Hematopoietic multipotent progenitor cell (in vitro differentiated cells): ENCODE data around the gene GPR32. TPM values are rescaled to one million over a fixed set of nuclear protein-coding genes. Genes with fewer than 3 reads are reported as not detected.
"Not testable (repeated sequence)": the region's sequence is repeated elsewhere in the genome, so short reads cannot be mapped to it uniquely, and the experiment has no call there.

Experiments used
- DNase-seq, 3 donors: peaks; one replicate each; pipeline ENCODE4 v3.0.0-alpha.2; 2011 to 2015; ENCODE audit warnings: low read depth in 2 of 3, low spot score in 2 of 3
- total RNA-seq: library from RNA; depleted of rRNA; stranded (reverse); fragments of >200 nt; gene quantifications from one replicate; pipeline ENCODE4 v1.2.3, GENCODE V29; 2012

The GPR32 gene
- total RNA-seq, 1 donor = 0.27 TPM

DNA sequence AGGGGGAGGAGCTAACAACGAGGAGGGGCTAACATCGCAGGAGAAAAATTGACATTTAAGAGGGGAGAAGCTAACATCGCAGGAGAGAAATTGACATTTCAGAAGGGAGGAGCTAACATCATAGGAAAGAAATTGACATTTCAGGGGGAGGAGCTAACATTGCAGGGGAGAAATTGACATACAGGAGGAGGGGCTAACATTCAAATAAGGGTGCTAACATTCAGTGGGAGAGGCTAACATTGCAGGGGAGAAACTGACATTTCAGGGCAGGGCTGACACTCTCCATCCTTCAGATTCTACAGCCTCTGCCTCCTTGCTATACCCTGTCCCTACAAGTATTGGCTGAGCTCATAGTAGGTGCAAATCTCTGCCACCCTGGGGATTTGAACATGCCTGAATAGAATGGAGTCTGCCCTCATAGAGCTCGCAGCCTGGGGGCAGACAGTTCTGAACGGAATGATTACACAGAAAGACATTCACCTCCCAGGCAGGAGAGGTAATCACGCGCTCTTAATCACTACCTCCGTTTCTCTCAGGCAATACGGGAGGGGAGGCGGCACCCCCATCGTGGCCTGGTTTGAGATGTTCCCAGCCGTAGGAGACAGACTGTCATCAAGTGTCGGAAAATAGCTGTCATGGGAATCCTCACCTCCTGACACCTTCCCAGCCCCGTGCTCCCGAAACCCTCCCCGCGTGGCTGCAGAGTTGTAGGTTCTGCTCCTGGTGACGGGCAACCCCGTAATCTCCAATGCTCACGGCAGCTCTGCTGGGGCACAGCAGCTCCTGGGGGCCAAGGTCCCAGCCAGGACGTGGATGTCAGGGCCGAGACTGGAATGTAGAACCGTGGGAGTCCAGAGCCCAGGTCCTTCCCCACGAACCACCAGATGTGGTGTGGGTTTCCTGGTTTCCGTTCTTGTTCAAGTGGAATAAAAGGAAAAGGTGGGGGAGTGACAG, 9.5 kb downstream of the GPR32 start:
- DNase-seq = no peak

- no peak for DNase-seq
These were observed 10.6 kb downstream of the GPR32 start for GRCh38 chr19:50780753-50781435.

GRCh38 chr19:50783848-50784152, 13.5 kb downstream of the GPR32 start:
- DNase-seq = not testable (repeated sequence)

DNA sequence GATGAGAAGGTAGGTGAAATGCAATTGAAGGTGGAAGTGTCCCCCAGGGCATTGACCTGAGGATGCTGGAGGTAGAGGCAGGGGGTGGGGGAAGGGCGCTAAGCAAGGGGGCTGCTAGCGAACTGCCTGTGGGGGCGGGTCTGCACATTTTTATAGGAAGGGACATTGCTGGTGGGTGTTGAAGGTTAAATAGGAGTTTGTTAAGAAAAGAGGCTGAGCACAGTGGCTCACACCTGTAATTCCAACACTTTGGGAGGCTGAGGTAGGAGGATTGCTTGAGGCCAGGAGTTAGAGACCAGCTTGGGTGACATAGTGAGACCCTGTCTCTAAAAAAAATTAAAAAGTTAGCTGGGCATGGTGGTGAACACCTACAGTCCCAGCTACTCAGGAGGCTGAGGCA, 14.4 kb downstream of the GPR32 start:
- DNase-seq = no peak

- no peak for DNase-seq
These were observed 15.1 kb downstream of the GPR32 start for GRCh38 chr19:50785329-50785728.

GRCh38 chr19:50790396-50790795, 20.1 kb downstream of the GPR32 start, which contains the start of gene ACP4:
Gene ACP4, plus strand, starts transcription at chr19:50790415. Its CDS starts 0 bp downstream, at chr19:50790415.
- DNase-seq = no peak

GRCh38 chr19:50790922-50791467, 20.7 kb downstream of the GPR32 start:
- no peak for DNase-seq

DNA sequence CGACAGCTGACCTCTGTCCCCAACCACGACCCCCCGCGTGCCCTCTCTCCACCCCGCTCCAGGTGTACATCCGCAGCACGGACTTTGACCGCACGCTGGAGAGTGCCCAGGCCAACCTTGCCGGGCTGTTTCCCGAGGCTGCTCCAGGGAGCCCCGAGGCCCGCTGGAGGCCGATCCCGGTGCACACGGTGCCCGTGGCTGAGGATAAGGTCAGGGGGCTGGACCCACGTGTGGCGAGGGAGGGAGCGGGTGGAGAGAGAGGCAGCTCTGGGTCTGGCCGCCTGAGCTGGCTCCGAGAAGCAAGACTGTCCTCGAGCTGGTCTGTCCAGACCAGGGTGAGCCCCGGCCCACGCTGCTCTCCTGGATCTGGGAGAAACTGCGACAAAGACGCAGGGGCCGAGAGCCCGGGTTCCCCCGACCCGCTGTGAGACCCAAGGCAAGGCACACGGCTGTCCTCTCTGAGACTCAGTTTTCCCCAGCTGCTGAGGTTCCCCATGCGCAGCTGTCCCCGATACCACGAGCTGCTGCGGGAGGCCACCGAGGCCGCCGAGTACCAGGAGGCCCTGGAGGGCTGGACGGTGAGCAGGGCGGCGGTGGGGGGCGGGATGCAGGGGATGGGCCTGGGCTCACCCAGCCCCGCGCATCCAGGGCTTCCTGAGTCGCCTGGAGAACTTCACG, 21.5 kb downstream of the GPR32 start:
- DNase-seq = no peak

DNA sequence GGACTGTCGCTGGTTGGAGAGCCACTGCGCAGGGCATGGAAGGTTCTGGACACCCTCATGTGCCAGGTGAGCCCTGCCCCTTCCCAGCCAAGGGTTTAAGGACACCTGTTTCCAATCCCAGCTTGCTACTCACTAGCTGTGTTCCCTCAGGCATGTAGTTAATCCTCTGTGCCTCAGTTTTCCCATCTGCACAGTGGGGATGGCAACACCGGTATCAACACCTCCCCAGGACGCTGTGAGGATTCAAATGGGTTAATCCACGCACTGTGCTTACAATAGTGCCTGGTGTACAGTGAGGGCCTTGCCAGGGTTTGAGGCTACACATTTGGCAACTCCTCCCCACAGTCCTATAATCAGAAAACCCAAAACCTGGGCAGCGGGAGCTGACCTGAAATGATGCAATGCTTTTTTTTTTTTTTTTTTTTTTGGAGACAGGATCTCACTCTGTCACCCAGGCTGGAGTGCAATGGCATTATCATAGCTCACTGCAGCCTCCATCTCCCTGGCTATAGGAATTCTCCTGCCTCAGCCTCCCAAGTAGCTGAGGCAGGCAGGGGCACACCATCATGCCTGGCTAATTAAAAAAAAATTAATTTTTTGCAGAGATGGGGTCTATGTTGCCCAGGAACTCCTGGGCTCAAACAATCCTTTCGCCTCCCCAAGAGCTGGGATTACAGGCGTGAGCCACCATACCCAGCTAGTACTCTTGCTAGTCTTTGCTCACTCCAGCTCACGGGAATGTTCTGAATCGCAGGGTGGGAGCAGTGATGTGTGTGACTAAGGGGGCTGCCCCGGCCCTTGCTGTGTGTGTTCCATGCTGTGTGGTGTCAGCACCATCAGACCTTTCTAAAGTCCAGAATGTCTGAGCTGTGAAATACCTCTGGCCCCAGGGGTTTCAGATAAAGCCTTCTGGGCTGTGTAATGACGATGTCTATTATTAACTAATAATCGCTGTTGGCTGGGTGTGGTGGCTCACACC, 22.3 kb downstream of the GPR32 start:
- DNase-seq = no peak

DNA sequence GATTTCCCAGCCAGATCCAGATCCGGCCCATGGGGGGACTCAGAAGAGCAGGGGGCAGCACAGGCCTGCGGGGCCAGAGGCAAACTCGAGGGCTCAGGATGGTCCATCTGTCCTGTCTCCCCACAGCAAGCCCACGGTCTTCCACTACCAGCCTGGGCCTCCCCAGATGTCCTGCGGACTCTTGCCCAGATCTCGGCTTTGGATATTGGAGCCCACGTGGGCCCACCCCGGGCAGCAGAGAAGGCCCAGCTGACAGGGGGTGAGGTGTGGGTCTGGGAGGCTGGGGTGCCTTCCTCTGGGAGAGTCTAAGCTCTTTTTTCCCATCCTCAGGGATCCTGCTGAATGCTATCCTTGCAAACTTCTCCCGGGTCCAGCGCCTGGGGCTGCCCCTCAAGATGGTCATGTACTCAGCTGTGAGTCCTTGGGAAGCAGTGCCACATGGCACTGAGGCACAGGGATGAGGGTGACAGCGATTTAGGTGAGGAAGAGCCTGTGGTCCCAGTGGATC, 23.3 kb downstream of the GPR32 start:
- DNase-seq = no peak

GRCh38 chr19:50794074-50794875, 24.0 kb downstream of the GPR32 start:
- DNase-seq = peak in 2 of 3 donors; percentile 30 to 41

- no peak for DNase-seq
These were observed 24.8 kb downstream of the GPR32 start for GRCh38 chr19:50794876-50795663.

GRCh38 chr19:50795664-50796073, 25.4 kb downstream of the GPR32 start:
- no peak for DNase-seq

- no peak for DNase-seq
These were observed 25.9 kb downstream of the GPR32 start for GRCh38 chr19:50796128-50796633.

- DNase-seq = no peak
These were observed 26.6 kb downstream of the GPR32 start for GRCh38 chr19:50796634-50797428.

GRCh38 chr19:50797429-50797780, 27.1 kb downstream of the GPR32 start:
- no peak for DNase-seq
